Fibroblast of lung (primary cell): Measurements from ENCODE around the gene MEG3.

Experiments used
- EZH2 ChIP-seq: IDR thresholded peaks from 2 replicates; pipeline ENCODE4 v1.5.1; 2012; ENCODE audit warnings: low read length, control low read depth, mild to moderate bottlenecking; ENCODE audit errors: missing control alignments
- TF ChIP-seq, protein P1 (sequence below), 2 donors: IDR thresholded peaks in 1 of 2; conservative IDR thresholded peaks in 1 of 2; 1 replicate in 1 of 2; 2 replicates in 1 of 2; pipeline ENCODE4 v1.5.1; 2011 to 2012; ENCODE audit warnings: low read length in 2 of 2, control low read depth in 1 of 2, inconsistent platforms in 1 of 2, low read depth in 1 of 2, mild to moderate bottlenecking in 1 of 2

DNA sequence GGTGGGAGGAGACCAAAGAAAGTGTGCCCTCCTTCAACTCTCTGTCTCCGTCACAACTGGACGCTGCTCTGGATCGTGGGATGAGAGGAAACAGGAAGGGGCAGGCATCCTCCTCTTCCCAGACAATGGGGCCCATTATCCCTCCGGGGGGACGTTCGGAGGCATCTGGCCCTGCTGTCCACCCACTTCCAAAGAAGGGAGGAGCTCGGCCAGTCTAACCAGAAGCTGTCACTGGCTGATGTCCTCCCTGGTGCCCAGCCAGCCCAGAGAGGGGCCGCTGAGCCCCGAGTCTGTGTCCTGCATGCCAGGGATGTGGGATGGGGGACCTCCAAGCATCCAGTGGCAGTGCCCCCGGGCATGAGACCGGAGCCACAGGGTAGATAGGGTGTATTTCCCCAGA is 39.8 kb upstream of the MEG3 start:
- TF ChIP-seq, protein P1, sequence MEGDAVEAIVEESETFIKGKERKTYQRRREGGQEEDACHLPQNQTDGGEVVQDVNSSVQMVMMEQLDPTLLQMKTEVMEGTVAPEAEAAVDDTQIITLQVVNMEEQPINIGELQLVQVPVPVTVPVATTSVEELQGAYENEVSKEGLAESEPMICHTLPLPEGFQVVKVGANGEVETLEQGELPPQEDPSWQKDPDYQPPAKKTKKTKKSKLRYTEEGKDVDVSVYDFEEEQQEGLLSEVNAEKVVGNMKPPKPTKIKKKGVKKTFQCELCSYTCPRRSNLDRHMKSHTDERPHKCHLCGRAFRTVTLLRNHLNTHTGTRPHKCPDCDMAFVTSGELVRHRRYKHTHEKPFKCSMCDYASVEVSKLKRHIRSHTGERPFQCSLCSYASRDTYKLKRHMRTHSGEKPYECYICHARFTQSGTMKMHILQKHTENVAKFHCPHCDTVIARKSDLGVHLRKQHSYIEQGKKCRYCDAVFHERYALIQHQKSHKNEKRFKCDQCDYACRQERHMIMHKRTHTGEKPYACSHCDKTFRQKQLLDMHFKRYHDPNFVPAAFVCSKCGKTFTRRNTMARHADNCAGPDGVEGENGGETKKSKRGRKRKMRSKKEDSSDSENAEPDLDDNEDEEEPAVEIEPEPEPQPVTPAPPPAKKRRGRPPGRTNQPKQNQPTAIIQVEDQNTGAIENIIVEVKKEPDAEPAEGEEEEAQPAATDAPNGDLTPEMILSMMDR (conservative IDR thresholded peaks at IDR 0.05 in 1 of 2, IDR thresholded peaks at IDR 0.05 in 1 of 2; ENCODE audit: low read depth in 1 of 2, low read length in 2 of 2), result no peak
- TF ChIP-seq EZH2, result no peak
